NCI-H446 (cell line): ENCODE results near the gene CHRND.
"Not testable (repeated sequence)": the region's sequence is repeated elsewhere in the genome, so short reads cannot be mapped to it uniquely, and the experiment has no call there.

ENCODE experiments used
- DNase-seq, 2 experiments: peaks; one replicate each; lab custom pipeline; 2025; lab: John Stamatoyannopoulos, UW

CHRND gene

DNA sequence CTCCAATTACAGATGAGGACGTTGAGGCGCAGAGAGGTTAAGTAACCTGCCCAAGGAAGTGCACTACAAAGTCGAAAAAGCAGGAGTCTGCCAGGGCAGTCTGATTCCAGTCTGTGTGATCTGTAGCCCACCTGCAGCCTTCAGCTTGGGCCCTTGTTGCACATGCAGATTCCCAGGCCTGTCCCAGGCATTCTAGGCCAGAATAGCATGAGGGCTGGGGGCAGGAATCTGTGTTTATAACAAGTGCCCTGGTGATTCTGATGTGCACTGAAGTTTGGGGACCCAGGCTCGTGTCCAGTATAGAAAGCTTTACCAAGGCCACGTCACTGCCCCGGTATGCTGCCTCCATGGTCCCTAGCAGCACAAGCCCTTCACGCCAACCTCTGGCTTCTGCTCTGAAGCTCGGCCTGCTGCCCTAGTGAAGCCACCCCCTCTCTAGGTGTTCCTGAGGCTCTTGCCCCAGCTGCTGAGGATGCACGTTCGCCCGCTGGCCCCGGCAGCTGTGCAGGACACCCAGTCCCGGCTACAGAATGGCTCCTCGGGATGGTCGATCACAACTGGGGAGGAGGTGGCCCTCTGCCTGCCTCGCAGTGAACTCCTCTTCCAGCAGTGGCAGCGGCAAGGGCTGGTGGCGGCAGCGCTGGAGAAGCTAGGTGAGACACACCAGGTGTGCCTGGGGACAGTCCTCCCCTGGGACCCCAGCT, 18.1 kb downstream of the CHRND start:
- no peak for DNase-seq

DNA sequence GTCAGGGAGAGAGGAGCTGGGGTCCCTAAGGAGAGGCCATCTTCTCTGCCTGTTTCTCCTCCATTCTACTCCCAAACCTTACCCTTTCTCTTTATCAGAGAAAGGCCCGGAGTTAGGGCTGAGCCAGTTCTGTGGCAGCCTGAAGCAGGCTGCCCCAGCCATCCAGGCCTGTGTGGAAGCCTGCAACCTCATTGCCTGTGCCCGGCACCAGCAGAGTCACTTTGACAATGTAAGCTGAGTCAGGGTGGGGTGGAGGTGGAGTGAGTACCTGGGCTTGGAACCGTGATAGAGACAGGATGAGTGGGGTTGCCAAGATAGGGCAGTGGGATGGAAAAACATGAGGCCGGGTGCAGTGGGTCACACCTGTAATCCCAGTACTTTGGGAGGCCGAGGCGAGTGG, 18.7 kb downstream of the CHRND start:
- DNase-seq, result no peak

DNA sequence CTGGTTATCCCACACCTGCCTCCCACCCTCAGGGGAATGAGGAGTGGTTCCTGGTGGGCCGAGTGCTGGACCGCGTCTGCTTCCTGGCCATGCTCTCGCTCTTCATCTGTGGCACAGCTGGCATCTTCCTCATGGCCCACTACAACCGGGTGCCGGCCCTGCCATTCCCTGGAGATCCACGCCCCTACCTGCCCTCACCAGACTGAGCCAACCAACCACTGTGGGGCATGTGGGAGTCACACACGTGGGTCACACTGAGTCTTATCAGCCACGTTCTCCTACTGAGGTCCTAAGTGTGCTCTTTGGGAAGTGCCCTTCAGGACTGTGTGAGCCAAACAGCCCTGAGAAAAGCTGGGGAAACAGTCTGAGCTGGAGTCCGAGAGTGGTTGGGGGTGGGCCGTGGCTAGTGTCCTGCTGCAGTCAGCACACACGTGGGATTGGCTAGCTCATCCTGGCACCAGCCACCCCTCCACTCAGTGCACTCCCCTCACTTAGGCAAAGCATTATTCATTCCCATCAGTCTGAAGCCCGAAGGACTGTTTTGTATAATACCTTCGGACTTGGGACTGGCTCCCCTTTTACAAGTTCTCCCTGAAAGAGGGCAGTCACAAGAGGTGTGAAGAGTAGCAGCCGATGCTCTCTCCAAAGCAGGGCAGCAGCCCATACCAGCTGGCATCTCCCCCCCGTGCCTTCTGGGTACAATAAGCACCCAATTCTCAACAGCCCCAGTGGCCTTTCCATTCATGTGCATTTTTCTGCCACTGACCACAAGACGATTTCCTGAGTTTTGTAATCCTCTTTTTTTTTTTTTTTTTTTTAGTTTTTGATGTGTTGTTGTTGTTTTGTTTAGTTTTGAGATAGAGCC, 19.8 kb downstream of the CHRND start:
- no peak for DNase-seq

DNA sequence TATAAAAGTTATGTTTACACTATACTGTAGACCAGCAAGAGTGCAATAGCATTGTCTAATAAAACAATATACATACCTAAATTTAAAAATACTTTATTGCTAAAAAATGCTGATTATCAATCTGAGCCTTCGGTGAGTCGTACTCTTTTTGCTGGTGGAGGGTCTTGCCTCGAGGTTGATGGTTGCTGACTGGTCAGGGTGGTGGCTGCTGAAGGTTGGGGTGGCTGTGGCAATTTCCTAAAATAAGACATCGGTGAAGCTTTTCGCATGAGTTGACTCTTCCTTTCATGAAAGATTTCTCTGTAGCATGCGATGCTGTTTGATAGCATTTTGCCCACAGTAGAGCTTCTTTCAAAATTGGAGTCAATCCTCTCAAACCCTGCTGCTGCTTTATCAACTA, 22.0 kb downstream of the CHRND start:
- DNase-seq, result no peak

DNA sequence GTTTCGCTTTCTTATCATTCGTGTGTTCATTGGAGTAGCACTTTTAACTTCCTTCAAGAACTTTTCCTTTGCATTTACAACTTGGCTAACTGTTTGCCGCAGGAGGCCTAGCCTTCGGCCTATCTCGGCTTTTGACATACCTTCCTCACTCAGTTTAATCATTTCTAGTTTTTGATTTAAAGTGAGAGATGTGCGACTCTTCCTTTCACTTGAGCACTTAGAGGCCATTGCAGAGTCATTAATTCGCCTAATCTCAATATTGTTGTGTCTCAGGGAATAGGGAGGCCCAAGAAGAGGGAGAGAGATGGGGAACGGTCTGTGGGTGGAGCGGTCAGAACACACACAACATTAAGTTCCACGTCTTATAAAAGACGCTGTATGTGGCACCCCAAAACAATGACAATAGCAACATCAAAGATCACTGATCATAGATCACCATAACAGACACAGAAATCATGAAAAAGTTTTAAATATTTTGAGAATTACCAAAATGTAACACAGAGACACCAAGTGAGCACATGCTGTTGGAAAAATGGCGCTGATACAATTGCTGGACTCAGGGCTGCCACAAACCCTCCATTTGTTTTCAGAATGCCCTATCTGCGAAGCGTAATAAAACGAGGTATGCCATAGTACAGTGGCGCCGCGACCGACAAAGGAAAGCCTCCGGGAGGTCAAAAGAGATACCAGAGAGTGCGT, 23.8 kb downstream of the CHRND start:
- DNase-seq, result no peak

DNA sequence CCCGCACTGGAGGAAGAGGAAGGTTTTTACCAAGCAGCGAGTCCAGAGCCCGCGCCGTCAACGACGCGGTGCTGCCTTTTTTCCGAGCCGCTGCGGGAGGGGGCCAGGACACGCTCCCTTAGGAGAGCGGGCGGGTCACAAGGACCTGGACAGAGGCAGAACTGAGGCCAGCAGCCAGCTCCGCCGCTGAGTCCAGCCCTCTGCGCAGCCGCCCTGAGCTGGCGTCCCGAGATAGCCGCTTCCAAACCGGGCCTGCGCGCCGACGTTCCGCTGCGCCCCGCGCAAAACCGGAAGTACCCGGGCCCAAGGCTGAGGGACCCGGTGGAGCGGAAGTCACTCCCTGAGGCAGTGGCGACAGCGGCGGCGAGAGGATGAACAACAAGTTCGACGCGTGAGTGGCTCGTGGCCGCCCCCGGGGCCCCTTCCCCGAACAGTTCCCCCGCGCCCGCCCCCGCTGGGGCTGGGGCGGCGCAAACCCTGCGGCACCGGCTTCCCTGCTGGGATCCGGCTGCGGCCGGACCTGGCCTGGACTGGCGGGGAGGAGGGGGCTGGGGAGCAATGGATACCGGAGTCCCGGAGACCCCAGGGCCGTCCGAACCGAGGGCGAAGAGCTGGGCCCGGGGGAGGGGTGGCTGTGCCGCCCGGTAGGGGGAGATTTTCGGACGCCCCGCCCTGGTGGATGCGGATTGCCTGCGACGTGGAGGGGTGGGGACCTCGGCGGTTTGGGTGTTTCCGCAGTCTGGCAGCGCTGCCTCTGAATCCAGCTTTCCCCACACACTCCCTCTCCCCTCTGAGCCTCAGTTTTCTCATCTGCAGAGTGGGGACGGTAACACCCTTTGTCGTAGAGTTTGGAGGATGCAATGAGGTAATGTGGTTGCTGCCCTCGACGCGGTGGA, 24.6 kb downstream of the CHRND start, which contains the start of the genes EIF4E2 and TIGD1:
EIF4E2 (plus strand) TSS at position 336 of the 896 bp plus-strand sequence; CDS start at position 372, 36 bp downstream.
TIGD1 (minus strand) TSS at position 204 of the 896 bp plus-strand sequence. CDS start 675 bp downstream, outside the sequence.
- DNase-seq, result peak; percentile 77 to 91

DNA sequence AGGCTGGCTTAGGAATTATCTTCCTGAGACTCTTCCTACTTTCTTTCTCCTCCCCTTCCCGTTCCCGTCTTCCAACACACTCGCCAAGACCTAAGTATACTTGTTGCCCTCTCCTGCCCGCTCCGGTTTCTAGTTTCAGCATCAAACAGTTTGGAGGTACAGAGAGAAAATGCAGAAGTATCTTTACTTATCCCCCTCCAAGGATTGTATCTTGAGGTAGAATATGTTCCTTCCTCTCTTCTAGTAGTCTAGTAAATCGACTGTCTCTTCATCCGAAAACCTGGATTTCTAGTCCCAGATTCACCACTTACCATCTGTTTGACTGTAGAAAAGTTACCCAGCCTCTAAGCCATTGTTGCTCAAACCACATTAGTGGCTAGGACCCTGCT, 25.3 kb downstream of the CHRND start:
- no peak for DNase-seq

DNA sequence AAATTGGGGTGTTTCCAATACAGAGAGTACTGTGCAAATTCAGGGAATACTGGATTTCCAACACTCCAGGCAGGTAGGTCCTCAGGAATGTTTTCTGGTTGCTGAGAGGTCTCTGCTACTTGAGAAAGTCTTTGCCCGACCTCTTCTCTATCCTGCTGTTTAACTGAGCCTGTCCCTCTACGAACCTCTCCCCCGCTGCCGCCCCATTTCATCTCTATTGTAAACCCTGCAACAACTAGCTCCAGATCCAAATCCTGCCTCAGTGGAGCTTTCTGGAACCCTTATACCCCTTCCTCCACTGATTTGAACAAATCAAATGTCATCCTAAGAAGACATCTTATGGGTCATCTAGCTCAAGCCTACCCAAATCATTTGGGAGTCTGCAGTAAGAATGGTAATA, 25.8 kb downstream of the CHRND start:
- no peak for DNase-seq

DNA sequence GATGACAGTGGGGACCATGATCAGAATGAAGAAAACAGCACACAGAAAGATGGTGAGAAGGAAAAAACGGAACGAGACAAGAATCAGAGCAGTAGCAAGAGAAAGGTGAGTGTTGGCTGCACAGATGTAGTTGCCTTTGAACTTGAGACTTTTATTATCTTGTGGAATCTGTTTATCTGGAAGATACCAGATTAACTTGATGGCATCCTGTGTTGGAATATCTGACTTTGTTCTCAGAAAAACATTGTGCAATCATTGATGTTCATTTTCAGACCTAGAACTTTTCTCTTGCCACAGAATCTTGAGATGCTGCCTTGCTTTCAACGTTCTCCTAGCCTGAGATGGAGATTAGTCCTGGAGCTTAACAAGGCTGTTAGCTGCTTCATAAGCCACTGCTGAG, 30.5 kb downstream of the CHRND start:
- DNase-seq, result no peak

DNA sequence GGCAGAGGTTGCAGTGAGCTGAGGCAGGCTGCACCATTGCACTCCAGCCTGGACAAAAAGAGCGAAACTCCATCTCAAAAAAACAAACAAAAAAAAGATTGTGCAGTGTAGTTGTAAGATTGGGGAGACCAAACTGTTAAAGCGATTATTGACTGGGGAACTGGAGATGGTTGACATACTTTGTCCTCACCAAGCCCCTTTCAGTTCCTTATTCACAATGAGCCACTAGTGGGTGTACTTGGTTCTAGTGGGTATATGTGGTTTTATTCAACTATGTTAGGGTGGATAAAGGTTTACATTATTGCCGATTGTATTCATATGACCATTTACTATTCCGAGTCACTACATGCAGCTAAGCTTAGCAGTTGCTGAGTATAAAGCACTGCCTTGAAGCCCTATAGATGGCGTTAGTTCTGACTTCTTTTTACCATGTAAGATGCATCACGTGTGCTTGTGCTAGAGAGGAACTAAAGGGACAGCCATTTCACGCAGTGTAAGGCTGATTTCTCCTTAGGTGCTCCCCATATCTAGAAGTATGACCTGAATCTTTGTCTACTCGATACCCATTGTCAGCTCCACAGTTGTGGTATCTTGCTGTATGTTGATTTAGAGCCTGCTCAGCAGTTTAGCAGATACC, 36.7 kb downstream of the CHRND start:
- no peak for DNase-seq

DNA sequence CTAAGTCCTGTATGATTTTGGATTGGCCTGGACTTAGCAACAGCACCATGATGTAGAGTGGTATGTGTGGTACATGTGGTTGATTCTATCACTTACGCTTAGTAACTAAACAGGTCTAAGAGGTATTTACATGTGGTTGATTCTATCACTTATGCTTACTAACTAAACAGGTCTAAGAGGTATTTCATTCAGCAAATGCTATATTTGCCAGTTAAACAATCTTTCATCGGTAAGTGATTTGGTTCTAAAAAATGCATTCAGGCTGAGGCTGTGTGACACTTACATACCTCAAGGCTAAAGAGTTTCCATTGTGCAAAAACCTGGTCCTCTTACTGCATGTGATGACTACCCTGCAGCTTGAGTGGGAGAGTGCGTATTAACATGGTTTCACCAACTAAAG, 37.6 kb downstream of the CHRND start:
- no peak for DNase-seq

DNA sequence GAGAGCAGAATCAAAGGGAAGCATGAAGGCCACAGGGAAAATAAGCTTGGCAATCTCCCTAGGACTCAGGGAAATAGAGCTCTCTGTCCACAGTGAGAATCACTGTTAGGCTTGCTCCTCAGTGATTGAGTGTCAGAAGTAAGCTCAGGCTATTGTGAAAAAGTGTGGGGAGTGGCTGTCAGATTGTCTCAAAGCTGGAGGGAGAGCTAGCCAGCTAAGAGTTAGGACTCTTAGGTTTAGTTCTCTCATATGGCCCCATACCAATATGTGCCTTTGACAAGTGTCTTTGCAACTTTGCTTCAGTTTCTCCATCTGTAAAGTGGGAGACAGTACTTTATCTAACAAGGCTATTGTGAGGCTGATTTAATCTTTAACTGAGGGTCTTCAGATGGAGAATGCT, 41.8 kb downstream of the CHRND start:
- no peak for DNase-seq

DNA sequence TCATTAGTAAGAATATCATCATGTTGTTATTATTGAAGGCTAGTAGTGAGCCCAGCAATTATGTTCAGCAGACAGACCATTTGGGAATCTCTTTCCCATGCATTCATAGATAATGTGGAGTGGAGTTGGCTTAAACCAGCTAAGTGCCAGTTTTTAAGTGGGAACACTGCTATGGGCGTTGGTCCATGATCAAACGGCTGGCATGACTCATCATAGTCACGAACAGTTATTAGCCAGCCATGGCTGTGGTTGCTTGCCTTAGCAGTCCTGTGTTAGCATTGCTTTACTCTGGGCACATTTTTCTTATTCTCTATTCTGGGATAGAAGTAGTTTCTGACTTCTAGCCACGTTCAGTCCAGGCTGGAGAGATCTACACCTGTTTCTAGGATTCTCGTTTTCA, 42.2 kb downstream of the CHRND start:
- DNase-seq, result no peak

DNA sequence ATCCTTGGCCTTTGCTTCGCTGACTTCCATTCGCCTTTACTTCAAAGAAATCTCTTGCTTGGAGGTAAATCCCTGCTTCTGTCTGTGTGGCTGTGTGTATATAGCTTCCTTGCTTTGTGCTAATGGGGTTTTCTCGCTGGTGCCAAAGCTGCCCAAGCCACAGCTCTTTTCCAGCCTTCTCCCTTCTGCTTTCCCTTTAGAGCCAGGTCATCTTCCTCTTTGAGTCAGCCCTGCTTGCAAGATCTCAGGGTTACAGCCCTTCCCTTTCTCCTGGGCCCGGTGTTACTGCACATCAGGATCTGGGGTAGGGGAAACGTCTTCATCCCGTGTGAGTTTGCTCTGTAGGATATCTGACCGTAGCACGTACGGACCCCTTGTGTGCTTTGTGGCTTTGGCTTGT, 43.6 kb downstream of the CHRND start:
- DNase-seq, result no peak

DNA sequence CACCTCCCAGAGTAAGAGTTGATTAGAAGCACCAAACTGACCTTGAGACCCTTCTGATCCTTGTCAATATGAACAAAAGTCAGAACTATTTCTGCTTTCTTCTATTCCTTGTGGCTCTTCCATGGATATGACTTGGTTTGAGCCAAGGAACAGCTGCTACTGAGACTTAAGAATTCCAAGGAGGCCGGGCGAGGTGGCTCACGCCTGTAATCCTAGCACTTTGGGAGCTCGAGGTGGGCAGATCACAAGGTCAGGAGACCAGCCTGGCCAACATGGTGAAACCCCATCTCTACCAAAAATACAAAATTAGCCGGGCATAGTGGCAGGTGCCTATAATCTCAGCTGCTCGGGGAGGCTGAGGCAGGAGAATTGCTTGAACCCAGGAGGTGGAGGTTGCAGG, 44.5 kb downstream of the CHRND start:
- not testable (repeated sequence) for DNase-seq

DNA sequence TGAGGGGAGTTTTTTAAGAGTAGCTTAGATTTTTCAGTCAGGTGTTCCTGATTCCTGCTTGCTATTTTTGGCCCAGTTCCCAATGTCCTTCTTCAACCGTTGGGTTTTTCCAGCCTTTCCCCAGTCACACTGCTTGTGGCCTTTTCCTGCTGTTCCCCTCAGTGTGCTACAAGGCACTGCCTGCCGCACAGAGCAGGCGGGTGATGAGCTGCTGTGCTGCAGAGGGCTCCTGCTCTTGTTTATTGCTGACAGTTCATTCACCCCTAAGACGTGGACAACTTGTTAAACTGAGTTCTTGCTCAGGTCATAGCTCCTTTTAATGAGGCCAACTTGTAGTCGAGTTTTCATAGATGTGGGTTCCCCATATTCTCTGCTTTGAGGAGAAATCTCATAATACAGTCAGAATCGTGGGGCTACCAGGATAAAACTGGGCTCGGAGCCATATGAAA, 45.1 kb downstream of the CHRND start:
- DNase-seq, result no peak

DNA sequence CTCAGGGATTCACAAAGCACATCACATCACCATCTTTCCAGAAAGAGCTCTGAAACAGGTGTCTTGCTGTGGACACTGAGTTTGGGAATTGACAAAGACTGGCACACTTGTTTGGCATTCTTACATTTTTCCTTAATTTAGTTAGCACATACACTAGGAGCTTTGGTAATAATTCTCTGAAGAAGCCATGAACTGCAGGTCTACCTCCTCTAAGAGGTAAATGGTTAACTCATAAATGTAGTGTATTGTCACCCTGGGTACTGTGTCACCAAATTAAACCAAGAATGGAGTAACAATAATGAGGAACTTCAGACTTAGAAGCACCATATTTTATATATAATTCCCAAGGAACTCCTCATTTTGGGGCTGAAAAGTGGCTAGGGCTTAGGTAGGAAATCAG, 47.1 kb downstream of the CHRND start:
- no peak for DNase-seq

DNA sequence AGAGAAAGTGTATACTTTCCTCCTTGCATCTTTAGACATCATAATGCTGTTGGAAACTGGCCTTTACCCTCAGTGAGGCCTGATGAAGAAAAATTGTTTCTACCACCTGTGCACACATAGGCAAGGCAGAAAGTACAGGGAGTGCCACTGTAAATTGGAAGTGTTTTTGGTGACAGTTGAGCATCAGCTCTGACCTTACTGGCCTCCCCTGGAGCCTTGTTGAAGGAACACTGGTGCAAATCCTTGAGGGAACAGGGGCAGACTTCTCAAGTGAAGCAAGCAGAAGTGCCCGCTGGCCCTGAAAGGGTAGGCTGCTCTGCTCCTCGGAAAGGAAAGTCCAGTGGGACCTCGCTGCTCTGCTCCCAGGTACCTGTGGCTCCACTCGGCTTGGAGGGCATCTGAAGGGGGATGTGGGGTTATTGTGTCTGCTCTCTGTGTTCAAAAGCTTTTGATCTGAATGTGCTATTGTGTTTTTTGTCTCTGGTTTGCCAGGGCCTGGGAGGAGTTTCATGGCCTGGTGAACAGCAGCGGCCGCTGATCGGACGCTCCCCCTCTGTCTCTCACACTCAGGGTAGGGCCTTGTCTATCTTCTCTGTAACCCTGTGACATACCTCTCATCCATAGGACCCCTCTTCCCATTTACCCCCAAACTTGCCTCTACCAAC, 47.9 kb downstream of the CHRND start:
- DNase-seq, result no peak

DNA sequence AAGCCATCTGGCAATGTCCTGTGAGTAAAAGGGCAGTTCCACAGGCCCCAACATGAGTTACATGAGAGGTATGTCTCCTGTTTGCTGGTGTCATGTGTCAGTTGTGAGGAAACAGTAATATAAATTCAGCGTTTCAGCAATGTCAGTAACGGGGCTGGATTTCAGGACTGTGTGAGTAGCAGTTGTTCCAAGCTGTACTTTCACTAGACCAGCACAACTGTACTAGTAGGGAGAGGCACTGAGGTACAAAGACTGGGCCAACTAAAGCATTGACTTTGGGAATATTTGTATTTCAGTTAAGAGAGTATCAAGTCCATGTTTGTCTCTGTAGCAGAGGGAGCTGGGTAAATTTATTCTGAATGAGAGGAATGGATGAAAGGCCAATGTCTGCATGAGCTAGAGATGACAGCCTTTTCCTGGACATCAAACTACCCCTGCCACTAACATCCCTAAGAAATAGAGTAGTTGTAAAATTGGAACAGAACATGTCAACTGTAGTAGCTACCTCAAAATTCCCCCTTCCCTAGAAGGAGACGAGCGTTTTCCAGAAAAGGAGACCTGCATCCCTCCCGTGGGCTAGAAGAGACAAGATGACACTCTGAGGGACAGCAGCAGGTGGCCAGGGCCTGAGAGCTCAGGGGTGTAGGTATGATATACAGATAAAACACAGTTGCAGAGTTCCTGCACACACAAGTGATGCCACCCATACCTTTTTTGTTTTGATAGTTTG, 48.9 kb downstream of the CHRND start:
- DNase-seq, result no peak

DNA sequence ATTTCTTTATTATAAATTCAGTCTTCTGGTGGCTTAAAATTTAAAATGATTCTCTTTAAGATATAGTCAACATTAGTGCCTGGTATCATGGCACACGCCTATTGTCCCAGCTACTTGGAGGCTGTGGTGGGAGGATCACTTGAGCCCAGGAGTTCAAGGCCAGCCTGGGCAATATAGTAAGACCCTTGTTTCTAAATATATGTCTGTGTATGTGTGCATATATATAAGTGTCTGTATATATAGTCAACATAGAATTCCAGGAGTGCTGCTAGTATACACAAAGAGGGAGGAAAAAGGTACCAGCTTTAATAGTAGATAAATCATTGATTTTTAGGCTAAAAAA, 49.4 kb downstream of the CHRND start:
- DNase-seq, result no peak
